Stimulated activated naive CD8-positive, alpha-beta T cell treated with anti-CD3 and anti-CD28 coated beads, Interleukin-15, Interleukin-2, amounts not matched to agents 100 ng/mL and 50 ng/mL, for 24 hours (primary cell): Measurements from ENCODE around the gene MDGA2.
"Not testable (repeated sequence)": the region's sequence is repeated elsewhere in the genome, so short reads cannot be mapped to it uniquely, and the experiment has no call there.

Source experiments
- H3K27ac Mint-ChIP-seq: one replicate; pipeline ENCODE4 v1.8.0; 2021; ENCODE audit warnings: mild to moderate bottlenecking, mixed read lengths
- H3K27me3 Mint-ChIP-seq: one replicate; pipeline ENCODE4 v1.8.0; 2021; ENCODE audit warnings: mixed read lengths
- H3K36me3 Mint-ChIP-seq: one replicate; pipeline ENCODE4 v1.8.0; 2021; ENCODE audit warnings: low read depth, mixed read lengths
- H3K4me1 Mint-ChIP-seq: one replicate; pipeline ENCODE4 v1.8.0; 2021; ENCODE audit warnings: low read depth, mixed read lengths
- H3K4me3 Mint-ChIP-seq: one replicate; pipeline ENCODE4 v1.8.0; 2021; ENCODE audit warnings: mild to moderate bottlenecking, mixed read lengths
- H3K9me3 Mint-ChIP-seq: one replicate; pipeline ENCODE4 v1.8.0; 2021; ENCODE audit warnings: mixed read lengths

MDGA2 gene

GRCh38 chr14:47389535-47389934 is 285.9 kb downstream of the MDGA2 start:
- Mint-ChIP-seq H3K36me3 (no peaks in the 10 kb centered on the region), H3K9me3 (peaks cover 3% of the 10 kb centered on the region), H3K4me1 (no peaks in the 10 kb centered on the region), H3K27me3 (no peaks in the 10 kb centered on the region), H3K27ac (no peak overlapping the region), H3K4me3 (no peak overlapping the region)

GRCh38 chr14:47366006-47366405 is 309.4 kb downstream of the MDGA2 start:
- Mint-ChIP-seq H3K27ac (no peak overlapping the region), H3K4me1 (no peaks in the 10 kb centered on the region), H3K9me3 (peaks cover 4% of the 10 kb centered on the region), H3K36me3 (no peaks in the 10 kb centered on the region), H3K4me3 (no peak overlapping the region), H3K27me3 (no peaks in the 10 kb centered on the region)

- H3K27ac Mint-ChIP-seq = no peak overlapping the region
- H3K27me3 Mint-ChIP-seq = no peaks in the 10 kb centered on the region
- H3K4me1 Mint-ChIP-seq = no peaks in the 10 kb centered on the region
- H3K36me3 Mint-ChIP-seq = no peaks in the 10 kb centered on the region
- no peak overlapping the region for H3K4me3 Mint-ChIP-seq
- H3K9me3 Mint-ChIP-seq = peaks cover 4% of the 10 kb centered on the region
These were observed 310.2 kb downstream of the MDGA2 start for GRCh38 chr14:47365233-47365632.

- Mint-ChIP-seq H3K9me3 (peaks cover 1% of the 10 kb centered on the region), H3K27ac (no peak overlapping the region), H3K4me1 (no peaks in the 10 kb centered on the region), H3K36me3 (no peaks in the 10 kb centered on the region), H3K27me3 (no peaks in the 10 kb centered on the region), H3K4me3 (no peak overlapping the region)
These were observed 322.2 kb downstream of the MDGA2 start for GRCh38 chr14:47353186-47353585.

- no peak overlapping the region for H3K27ac Mint-ChIP-seq
- H3K36me3 Mint-ChIP-seq = no peaks in the 10 kb centered on the region
- H3K4me3 Mint-ChIP-seq = no peak overlapping the region
- H3K27me3 Mint-ChIP-seq = no peaks in the 10 kb centered on the region
- H3K4me1 Mint-ChIP-seq = no peaks in the 10 kb centered on the region
- H3K9me3 Mint-ChIP-seq = no peaks in the 10 kb centered on the region
These were observed 328.6 kb downstream of the MDGA2 start for GRCh38 chr14:47346849-47347248.

GRCh38 chr14:47345016-47345415 is 330.4 kb downstream of the MDGA2 start:
- no peak overlapping the region for H3K27ac Mint-ChIP-seq
- H3K9me3 Mint-ChIP-seq = peaks cover 3% of the 10 kb centered on the region
- no peak overlapping the region for H3K4me3 Mint-ChIP-seq

GRCh38 chr14:47332939-47333338 is 342.5 kb downstream of the MDGA2 start:
- Mint-ChIP-seq H3K27me3 (no peaks in the 10 kb centered on the region), H3K27ac (no peak overlapping the region), H3K4me3 (no peak overlapping the region), H3K36me3 (no peaks in the 10 kb centered on the region), H3K9me3 (no peaks in the 10 kb centered on the region), H3K4me1 (no peaks in the 10 kb centered on the region)

More at GRCh38 chr14:47345016-47345415, 330.4 kb downstream of the MDGA2 start:
- no peaks in the 10 kb centered on the region for H3K36me3 Mint-ChIP-seq
- no peaks in the 10 kb centered on the region for H3K27me3 Mint-ChIP-seq
- H3K4me1 Mint-ChIP-seq = no peaks in the 10 kb centered on the region

GRCh38 chr14:47332106-47332505 is 343.3 kb downstream of the MDGA2 start:
- Mint-ChIP-seq H3K36me3 (no peaks in the 10 kb centered on the region), H3K4me3 (no peak overlapping the region), H3K27me3 (no peaks in the 10 kb centered on the region), H3K4me1 (no peaks in the 10 kb centered on the region), H3K27ac (no peak overlapping the region), H3K9me3 (no peaks in the 10 kb centered on the region)

- Mint-ChIP-seq H3K4me1 (no peaks in the 10 kb centered on the region), H3K27ac (no peak overlapping the region), H3K36me3 (no peaks in the 10 kb centered on the region), H3K9me3 (no peaks in the 10 kb centered on the region), H3K4me3 (no peak overlapping the region), H3K27me3 (no peaks in the 10 kb centered on the region)
These were observed 347.0 kb downstream of the MDGA2 start for GRCh38 chr14:47328376-47328775.

GRCh38 chr14:47327336-47327735 is 348.1 kb downstream of the MDGA2 start:
- no peaks in the 10 kb centered on the region for H3K4me1 Mint-ChIP-seq
- no peak overlapping the region for H3K4me3 Mint-ChIP-seq
- H3K36me3 Mint-ChIP-seq = no peaks in the 10 kb centered on the region
- H3K9me3 Mint-ChIP-seq = no peaks in the 10 kb centered on the region
- H3K27ac Mint-ChIP-seq = no peak overlapping the region
- no peaks in the 10 kb centered on the region for H3K27me3 Mint-ChIP-seq

GRCh38 chr14:47322751-47323150 is 352.7 kb downstream of the MDGA2 start:
- H3K36me3 Mint-ChIP-seq = no peaks in the 10 kb centered on the region
- no peak overlapping the region for H3K27ac Mint-ChIP-seq
- no peaks in the 10 kb centered on the region for H3K27me3 Mint-ChIP-seq
- H3K4me3 Mint-ChIP-seq = no peak overlapping the region
- H3K9me3 Mint-ChIP-seq = peaks cover 10% of the 10 kb centered on the region
- H3K4me1 Mint-ChIP-seq = no peaks in the 10 kb centered on the region

GRCh38 chr14:47302121-47302520 is 373.3 kb downstream of the MDGA2 start:
- Mint-ChIP-seq H3K4me1 (no peaks in the 10 kb centered on the region), H3K4me3 (no peak overlapping the region), H3K9me3 (peaks cover 4% of the 10 kb centered on the region), H3K36me3 (no peaks in the 10 kb centered on the region), H3K27me3 (no peaks in the 10 kb centered on the region), H3K27ac (no peak overlapping the region)

- no peak overlapping the region for H3K27ac Mint-ChIP-seq
- H3K4me1 Mint-ChIP-seq = no peaks in the 10 kb centered on the region
- no peaks in the 10 kb centered on the region for H3K36me3 Mint-ChIP-seq
- no peak overlapping the region for H3K4me3 Mint-ChIP-seq
- H3K27me3 Mint-ChIP-seq = no peaks in the 10 kb centered on the region
- H3K9me3 Mint-ChIP-seq = peaks cover 4% of the 10 kb centered on the region
These were observed 374.6 kb downstream of the MDGA2 start for GRCh38 chr14:47300796-47301195.

GRCh38 chr14:47297374-47297773 is 378.0 kb downstream of the MDGA2 start:
- no peaks in the 10 kb centered on the region for H3K36me3 Mint-ChIP-seq
- H3K27me3 Mint-ChIP-seq = no peaks in the 10 kb centered on the region
- no peak overlapping the region for H3K4me3 Mint-ChIP-seq
- no peaks in the 10 kb centered on the region for H3K4me1 Mint-ChIP-seq
- H3K9me3 Mint-ChIP-seq = no peaks in the 10 kb centered on the region
- no peak overlapping the region for H3K27ac Mint-ChIP-seq

- no peak overlapping the region for H3K27ac Mint-ChIP-seq
- H3K4me1 Mint-ChIP-seq = no peaks in the 10 kb centered on the region
- H3K9me3 Mint-ChIP-seq = no peaks in the 10 kb centered on the region
- no peaks in the 10 kb centered on the region for H3K36me3 Mint-ChIP-seq
- no peak overlapping the region for H3K4me3 Mint-ChIP-seq
- H3K27me3 Mint-ChIP-seq = no peaks in the 10 kb centered on the region
These were observed 391.1 kb downstream of the MDGA2 start for GRCh38 chr14:47284283-47284682.

GRCh38 chr14:47281761-47282160 is 393.6 kb downstream of the MDGA2 start:
- H3K27ac Mint-ChIP-seq, H3K36me3 Mint-ChIP-seq, H3K27me3 Mint-ChIP-seq, H3K9me3 Mint-ChIP-seq, H3K4me1 Mint-ChIP-seq, H3K4me3 Mint-ChIP-seq: not testable (repeated sequence)
